MCF 10A (cell line): ENCODE results near the gene SLC4A1. TPM values are rescaled to one million over a fixed set of nuclear protein-coding genes. Genes with fewer than 3 reads are reported as not detected.

ENCODE experiments used
- BruUV-seq: library from RNA; stranded (reverse); fragments of 400-500 nt; replicated peaks from 2 replicates; lab custom pipeline; 2021; lab: Mats Ljungman, UMichigan
- CTCF ChIA-PET: fragments of 300-600 bp; sonication (Branson Sonifier 250); formaldehyde crosslinking; extraction: SDS; loops from one replicate; lab custom pipeline; 2021; ENCODE audit warnings: antibody characterized with exemption, inconsistent platforms; lab: Yijun Ruan, JAX
- POLR2A ChIA-PET: fragments of 300-600, 350-650 bp; sonication (Branson Sonifier 250); formaldehyde crosslinking; extraction: SDS; loops from one replicate; lab custom pipeline; 2020; ENCODE audit warnings: antibody characterized with exemption, inconsistent platforms; lab: Yijun Ruan, JAX
- DNase-seq: peaks from one replicate; pipeline ENCODE4 v3.0.0-alpha.2; 2018; ENCODE audit not compliant: unreplicated experiment
- H3K27ac Mint-ChIP-seq: one replicate; pipeline ENCODE4 v1.8.0; 2022; ENCODE audit warnings: mild to moderate bottlenecking, low read depth, mixed read lengths; ENCODE audit not compliant: unreplicated experiment
- H3K27me3 Mint-ChIP-seq: one replicate; pipeline ENCODE4 v1.8.0; 2022; ENCODE audit warnings: mixed read lengths; ENCODE audit not compliant: insufficient read depth, unreplicated experiment
- H3K36me3 Mint-ChIP-seq: one replicate; pipeline ENCODE4 v1.8.0; 2022; ENCODE audit warnings: mild to moderate bottlenecking, moderate library complexity, mixed read lengths; ENCODE audit not compliant: insufficient read depth, unreplicated experiment
- H3K4me1 Mint-ChIP-seq: one replicate; pipeline ENCODE4 v1.8.0; 2022; ENCODE audit warnings: mixed read lengths; ENCODE audit not compliant: insufficient read depth, unreplicated experiment
- H3K4me3 Mint-ChIP-seq: one replicate; pipeline ENCODE4 v1.8.0; 2022; ENCODE audit warnings: mild to moderate bottlenecking, moderate library complexity, mixed read lengths; ENCODE audit not compliant: unreplicated experiment
- H3K9me3 Mint-ChIP-seq: one replicate; pipeline ENCODE4 v1.8.0; 2022; ENCODE audit warnings: mixed read lengths; ENCODE audit not compliant: unreplicated experiment
- CTCF ChIP-seq: fragments of 200-600 bp; IDR thresholded peaks from one replicate; pipeline ENCODE4 v1.8.0; 2022; ENCODE audit warnings: antibody characterized with exemption, mild to moderate bottlenecking; ENCODE audit not compliant: unreplicated experiment
- intact Hi-C: fragments of 100-400 bp; cut with micrococcal nuclease; formaldehyde crosslinking; loops from 2 replicates; pipeline ENCODE4 v1.14.1; 2022
- total RNA-seq: library from RNA; stranded (reverse); gene quantifications from 2 replicates; pipeline ENCODE4 v1.2.3, GENCODE V29; 2022

The SLC4A1 gene
- total RNA-seq, 1 experiment from 2014 or later: not detected

GRCh38 chr17:44283344-44284023 lies 15.5 kb upstream of the SLC4A1 start:
- Mint-ChIP-seq H3K27me3 (peaks cover 12% of the 10 kb centered on the region), H3K4me3 (no peak overlapping the region), H3K36me3 (no peaks in the 10 kb centered on the region), H3K9me3 (no peaks in the 10 kb centered on the region), H3K4me1 (no peaks in the 10 kb centered on the region), H3K27ac (no peak overlapping the region)
- no peak for DNase-seq
- ChIA-PET POLR2A (no interaction called here), CTCF (no interaction called here)
- no TSS peak for BruUV-seq
- TF ChIP-seq CTCF: no peak
- intact Hi-C loops: no loop called here

GRCh38 chr17:44282264-44282663 lies 14.3 kb upstream of the SLC4A1 start:
- POLR2A ChIA-PET: interaction anchor here (1.4 kb wide), 1 partner anchor 10 kb away, joined by 5 read pairs; no protein-coding TSS in a partner anchor
- DNase-seq: no peak
- Mint-ChIP-seq H3K9me3 (no peaks in the 10 kb centered on the region), H3K4me1 (no peaks in the 10 kb centered on the region), H3K27me3 (no peaks in the 10 kb centered on the region), H3K36me3 (no peaks in the 10 kb centered on the region), H3K4me3 (no peak overlapping the region), H3K27ac (no peak overlapping the region)
- TF ChIP-seq CTCF: no peak
- intact Hi-C loops: no loop called here
- CTCF ChIA-PET: interaction anchor here (0.6 kb wide), 1 partner anchor 35 kb away, joined by 3 read pairs; no protein-coding TSS in a partner anchor
- BruUV-seq: no TSS peak

- Mint-ChIP-seq H3K4me3 (no peak overlapping the region), H3K4me1 (no peaks in the 10 kb centered on the region), H3K9me3 (no peaks in the 10 kb centered on the region), H3K27ac (no peak overlapping the region), H3K27me3 (no peaks in the 10 kb centered on the region), H3K36me3 (no peaks in the 10 kb centered on the region)
- BruUV-seq: no TSS peak
- CTCF ChIA-PET: no interaction called here
- TF ChIP-seq CTCF: no peak
- POLR2A ChIA-PET: interaction anchor here (1.2 to 1.4 kb wide), 2 partner anchors 11 to 37 kb away, joined by 3 to 5 read pairs; no protein-coding TSS in a partner anchor
- intact Hi-C loops: no loop called here
- DNase-seq: no peak
Measured at GRCh38 chr17:44281570-44281969, 13.6 kb upstream of the SLC4A1 start.

- H3K36me3 Mint-ChIP-seq: no peaks in the 10 kb centered on the region
- no peak overlapping the region for H3K27ac Mint-ChIP-seq
- TF ChIP-seq CTCF: no peak
- intact Hi-C loops: no loop called here
- ChIA-PET CTCF (no interaction called here), POLR2A (interaction anchor here (1.0 to 1.2 kb wide), 2 partner anchors 10 to 38 kb away, joined by 3 to 4 read pairs; no protein-coding TSS in a partner anchor)
- H3K9me3 Mint-ChIP-seq: no peaks in the 10 kb centered on the region
- H3K4me3 Mint-ChIP-seq: no peak overlapping the region
- H3K27me3 Mint-ChIP-seq: peaks cover 2% of the 10 kb centered on the region
- no peaks in the 10 kb centered on the region for H3K4me1 Mint-ChIP-seq
- no TSS peak for BruUV-seq
- DNase-seq: no peak
Measured at GRCh38 chr17:44280392-44280937, 12.5 kb upstream of the SLC4A1 start.
